ENCODE measurements around the gene ATP8A2. TPM values are rescaled to one million over a fixed set of nuclear protein-coding genes. Genes with fewer than 3 reads are reported as not detected.

Gene ATP8A2
- total RNA-seq, 1 donor from 2014 or later: 0.05 TPM

- intact Hi-C loops (cut with DNase I): no loop called here
- ATAC-seq (ENCODE audit: poor library complexity): no peak
- no peak for DNase-seq
These were observed 474.6 kb downstream of the ATP8A2 start for GRCh38 chr13:25846222-25846984.

GRCh38 chr13:25847145-25847544 lies 475.4 kb downstream of the ATP8A2 start:
- no peak for ATAC-seq (ENCODE audit: poor library complexity)

GRCh38 chr13:25847635-25848626 lies 476.2 kb downstream of the ATP8A2 start:
- DNase-seq (no peak), ATAC-seq (ENCODE audit: poor library complexity) (no peak)
- intact Hi-C loops (cut with DNase I): no loop called here

More at GRCh38 chr13:25847145-25847544, 475.4 kb downstream of the ATP8A2 start:
- DNase-seq: no peak
- intact Hi-C loops (cut with DNase I): no loop called here

- intact Hi-C loops (cut with DNase I): no loop called here
- ATAC-seq (ENCODE audit: poor library complexity) (no peak), DNase-seq (no peak)
These were observed 477.3 kb downstream of the ATP8A2 start for GRCh38 chr13:25848812-25849745.

- DNase-seq (no peak), ATAC-seq (ENCODE audit: poor library complexity) (no peak)
- intact Hi-C loops (cut with DNase I): no loop called here
These were observed 486.1 kb downstream of the ATP8A2 start for GRCh38 chr13:25857830-25858229.

GRCh38 chr13:25859528-25859927 lies 487.8 kb downstream of the ATP8A2 start:
- DNase-seq (no peak), ATAC-seq (ENCODE audit: poor library complexity) (no peak)
- intact Hi-C loops (cut with DNase I): no loop called here

- DNase-seq (no peak), ATAC-seq (ENCODE audit: poor library complexity) (no peak)
- intact Hi-C loops (cut with DNase I): no loop called here
These were observed 488.5 kb downstream of the ATP8A2 start for GRCh38 chr13:25860265-25860664.

GRCh38 chr13:25860862-25861261 lies 489.1 kb downstream of the ATP8A2 start:
- DNase-seq (no peak), ATAC-seq (ENCODE audit: poor library complexity) (no peak)
- intact Hi-C loops (cut with DNase I): no loop called here

GRCh38 chr13:25862156-25862555 lies 490.4 kb downstream of the ATP8A2 start:
- intact Hi-C loops (cut with DNase I): no loop called here
- DNase-seq: no peak
- ATAC-seq (ENCODE audit: poor library complexity): no peak

- ATAC-seq (ENCODE audit: poor library complexity) (no peak), DNase-seq (no peak)
- intact Hi-C loops (cut with DNase I): no loop called here
These were observed 492.3 kb downstream of the ATP8A2 start for GRCh38 chr13:25864116-25864515.

GRCh38 chr13:25864936-25865335 lies 493.2 kb downstream of the ATP8A2 start:
- DNase-seq: no peak
- no peak for ATAC-seq (ENCODE audit: poor library complexity)
- intact Hi-C loops (cut with DNase I): no loop called here

- ATAC-seq (ENCODE audit: poor library complexity) (no peak), DNase-seq (no peak)
- intact Hi-C loops (cut with DNase I): no loop called here
These were observed 493.6 kb downstream of the ATP8A2 start for GRCh38 chr13:25865391-25865790.

- ATAC-seq (ENCODE audit: poor library complexity) (no peak), DNase-seq (no peak)
- intact Hi-C loops (cut with DNase I): no loop called here
These were observed 495.3 kb downstream of the ATP8A2 start for GRCh38 chr13:25867038-25867437.

- ATAC-seq (ENCODE audit: poor library complexity) (no peak), DNase-seq (no peak)
- intact Hi-C loops (cut with DNase I): no loop called here
These were observed 496.7 kb downstream of the ATP8A2 start for GRCh38 chr13:25868490-25868889.

GRCh38 chr13:25869941-25870340 lies 498.2 kb downstream of the ATP8A2 start:
- DNase-seq (no peak), ATAC-seq (ENCODE audit: poor library complexity) (no peak)
- intact Hi-C loops (cut with DNase I): no loop called here

GRCh38 chr13:25871389-25872125 lies 499.8 kb downstream of the ATP8A2 start:
- DNase-seq: no peak
- intact Hi-C loops (cut with DNase I): no loop called here
- ATAC-seq (ENCODE audit: poor library complexity): no peak

- ATAC-seq (ENCODE audit: poor library complexity) (peak; percentile 38), DNase-seq (no peak)
- intact Hi-C loops (cut with DNase I): no loop called here
These were observed 500.9 kb downstream of the ATP8A2 start for GRCh38 chr13:25872481-25873241.

Data from Right ventricle myocardium superior (tissue), 1 donor.